Fibroblast of the aortic adventitia (primary cell): ENCODE data around the gene EPX. TPM values are rescaled to one million over a fixed set of nuclear protein-coding genes. Genes with fewer than 3 reads are reported as not detected.

Experiments
- DNase-seq: peaks from one replicate; pipeline ENCODE4 v3.0.0-alpha.2; 2010; ENCODE audit warnings: low read depth
- H3K4me3 ChIP-seq: 2 replicates; pipeline ENCODE4 v1.5.1; 2011; ENCODE audit warnings: low read depth, mild to moderate bottlenecking, control low read depth, low read length, moderate library complexity
- total RNA-seq: library from RNA; depleted of rRNA; stranded (reverse); fragments of >200 nt; gene quantifications from 2 replicates; pipeline ENCODE4 v1.2.3, GENCODE V29; 2012; ENCODE audit warnings: low replicate concordance
- TF ChIP-seq, protein P1 (sequence below): IDR thresholded peaks from 2 replicates; pipeline ENCODE4 v1.5.1; 2011; ENCODE audit warnings: mild to moderate bottlenecking, low read length, control low read depth, inconsistent platforms; ENCODE audit not compliant: insufficient read depth

EPX gene
- total RNA-seq, 1 donor: not detected

DNA sequence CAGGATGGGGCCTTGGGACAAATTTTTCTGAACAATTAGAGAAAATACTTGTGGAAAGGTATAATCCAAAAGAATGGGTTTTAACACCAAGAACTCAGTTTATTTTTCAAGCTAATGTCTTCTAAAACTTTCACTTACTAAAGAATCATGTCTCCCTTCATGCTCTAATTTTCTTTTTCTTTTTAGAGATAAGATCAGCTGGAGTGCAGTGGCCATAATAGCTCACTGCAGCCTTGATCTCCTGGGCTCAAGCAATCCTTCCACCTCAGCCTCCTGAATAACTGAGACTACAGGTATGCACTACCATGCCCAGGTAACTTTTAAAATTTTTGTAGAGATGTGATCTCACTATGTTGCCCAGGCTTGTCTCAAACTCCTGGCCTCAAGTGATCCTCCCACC is 38.9 kb upstream of the EPX start:
- no peak for DNase-seq
- no peak overlapping the region for H3K4me3 ChIP-seq
- TF ChIP-seq, protein P1, sequence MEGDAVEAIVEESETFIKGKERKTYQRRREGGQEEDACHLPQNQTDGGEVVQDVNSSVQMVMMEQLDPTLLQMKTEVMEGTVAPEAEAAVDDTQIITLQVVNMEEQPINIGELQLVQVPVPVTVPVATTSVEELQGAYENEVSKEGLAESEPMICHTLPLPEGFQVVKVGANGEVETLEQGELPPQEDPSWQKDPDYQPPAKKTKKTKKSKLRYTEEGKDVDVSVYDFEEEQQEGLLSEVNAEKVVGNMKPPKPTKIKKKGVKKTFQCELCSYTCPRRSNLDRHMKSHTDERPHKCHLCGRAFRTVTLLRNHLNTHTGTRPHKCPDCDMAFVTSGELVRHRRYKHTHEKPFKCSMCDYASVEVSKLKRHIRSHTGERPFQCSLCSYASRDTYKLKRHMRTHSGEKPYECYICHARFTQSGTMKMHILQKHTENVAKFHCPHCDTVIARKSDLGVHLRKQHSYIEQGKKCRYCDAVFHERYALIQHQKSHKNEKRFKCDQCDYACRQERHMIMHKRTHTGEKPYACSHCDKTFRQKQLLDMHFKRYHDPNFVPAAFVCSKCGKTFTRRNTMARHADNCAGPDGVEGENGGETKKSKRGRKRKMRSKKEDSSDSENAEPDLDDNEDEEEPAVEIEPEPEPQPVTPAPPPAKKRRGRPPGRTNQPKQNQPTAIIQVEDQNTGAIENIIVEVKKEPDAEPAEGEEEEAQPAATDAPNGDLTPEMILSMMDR: no peak

DNA sequence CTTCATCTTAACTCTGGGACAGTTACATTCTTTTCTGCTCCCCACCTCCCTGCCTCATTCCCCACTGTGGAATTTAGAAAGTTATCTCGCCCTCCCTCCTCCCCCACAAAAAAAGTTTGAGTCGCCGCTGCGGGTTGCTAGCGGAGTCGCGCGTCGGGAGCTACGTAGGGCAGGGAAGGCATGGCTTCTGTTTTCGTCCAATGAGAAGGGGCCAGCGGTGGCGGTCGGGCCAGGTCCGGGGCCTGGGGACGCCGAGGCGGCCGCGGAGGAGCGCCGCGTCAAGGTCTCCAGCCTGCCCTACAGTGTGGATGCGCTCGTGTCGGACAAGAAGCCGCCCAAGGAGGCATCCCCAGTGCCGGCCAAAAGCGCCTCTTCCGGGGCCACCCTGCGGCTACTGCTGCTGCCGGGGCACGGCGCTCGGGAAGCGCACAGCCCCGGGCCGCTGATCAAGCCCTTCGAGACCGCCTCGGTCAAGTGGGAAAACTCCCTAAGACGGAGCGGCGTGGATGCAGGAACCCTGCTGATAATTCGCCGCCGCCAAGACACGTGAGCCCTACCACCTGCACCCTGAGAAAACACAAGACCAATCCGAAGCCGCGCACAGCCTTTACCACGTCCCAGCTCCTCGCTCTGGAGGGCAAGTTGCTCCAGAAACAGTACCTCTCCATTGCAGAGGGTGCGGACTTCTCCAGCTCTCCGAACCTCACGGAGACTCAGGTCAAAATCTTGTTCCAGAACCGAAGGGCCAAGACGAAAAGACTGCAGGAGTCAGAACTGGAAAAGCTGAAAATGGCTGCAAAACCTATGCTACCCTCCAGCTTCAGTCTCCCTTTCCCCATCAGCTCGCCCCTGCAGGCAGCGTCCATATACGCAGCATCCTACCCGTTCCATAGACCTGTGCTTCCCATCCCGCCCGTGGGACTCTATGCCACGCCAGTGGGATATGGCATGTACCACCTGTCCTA is 35.4 kb upstream of the EPX start:
- DNase-seq: no peak
- H3K4me3 ChIP-seq: peak overlapping the region; percentile 9
- TF ChIP-seq, protein P1: no peak

DNA sequence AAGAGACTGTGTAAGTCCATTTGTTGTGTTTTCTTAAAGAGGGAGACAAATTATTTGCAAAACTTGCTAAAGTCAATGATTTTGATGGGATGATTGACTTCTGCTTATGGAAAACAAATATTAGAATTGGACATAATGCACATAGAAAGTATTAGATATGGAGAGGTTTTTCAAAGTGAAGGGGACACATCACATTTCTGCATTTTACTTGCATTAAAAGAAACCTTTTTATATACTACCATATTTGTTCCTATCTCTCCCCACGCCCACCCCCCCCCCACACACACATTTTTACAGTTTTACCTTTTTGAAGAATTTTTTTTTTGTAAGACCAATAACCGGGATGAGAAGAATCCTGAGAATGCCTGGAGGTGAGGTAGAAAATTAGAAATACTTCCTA is 34.3 kb upstream of the EPX start:
- TF ChIP-seq, protein P1: no peak
- H3K4me3 ChIP-seq: no peak overlapping the region
- no peak for DNase-seq

DNA sequence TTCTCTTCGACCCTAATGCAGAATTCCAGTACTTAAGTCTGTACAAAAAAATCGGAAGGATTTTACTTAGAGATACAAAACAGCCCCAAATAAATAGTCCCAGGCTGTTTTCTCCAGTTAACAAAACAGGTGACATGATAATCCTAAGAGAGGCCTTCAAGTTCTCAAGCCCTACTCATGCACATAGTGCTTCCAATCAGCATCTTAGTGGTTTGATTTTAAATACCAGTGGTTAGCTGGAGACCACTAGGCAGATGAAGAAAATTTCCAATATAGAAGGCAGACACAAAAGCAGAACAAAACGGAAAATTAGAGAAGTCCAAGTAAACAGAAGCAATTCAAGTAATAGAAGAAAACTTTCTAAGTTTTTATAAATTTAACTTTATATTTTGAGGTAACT is 31.0 kb upstream of the EPX start:
- TF ChIP-seq, protein P1: no peak
- H3K4me3 ChIP-seq: no peak overlapping the region
- no peak for DNase-seq

DNA sequence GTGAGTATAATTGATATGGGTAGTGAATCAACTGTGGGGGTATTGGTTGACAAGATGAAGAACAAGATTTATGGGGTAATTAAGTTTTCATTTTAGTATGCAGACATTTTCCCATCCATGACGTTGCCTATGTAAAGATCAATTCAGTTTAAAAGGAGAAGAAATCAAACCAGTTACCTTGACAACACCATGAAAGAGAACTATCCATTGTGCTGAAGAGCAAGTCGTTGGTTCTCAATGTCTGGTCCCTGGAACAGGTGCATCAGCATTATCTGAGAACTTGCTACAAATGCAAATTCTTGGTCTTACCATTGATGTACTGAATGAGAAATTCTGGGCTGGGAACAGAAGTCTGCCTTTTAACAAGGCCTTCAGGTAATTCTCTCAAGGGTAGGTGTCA is 26.5 kb upstream of the EPX start:
- no peak for DNase-seq
- TF ChIP-seq, protein P1: no peak
- H3K4me3 ChIP-seq: no peak overlapping the region

DNA sequence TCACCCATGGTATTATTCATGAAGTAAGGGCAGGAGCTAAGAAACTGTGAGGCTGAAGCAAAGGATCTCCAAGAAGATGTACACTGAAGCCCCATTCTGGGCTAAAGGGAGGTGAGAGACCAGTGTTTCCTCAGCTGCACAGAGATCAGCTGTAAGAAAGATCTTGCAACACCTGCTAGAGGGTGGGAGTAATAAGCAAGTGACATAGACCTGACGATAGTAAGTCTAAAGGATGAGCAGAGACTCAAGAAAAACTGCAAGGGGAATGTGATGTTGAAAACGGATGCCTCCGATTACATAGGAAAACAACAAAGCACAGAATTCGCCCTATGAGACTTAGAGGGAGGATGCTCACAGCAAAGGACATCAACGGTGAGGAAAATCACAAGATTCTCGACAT is 25.8 kb upstream of the EPX start, which contains the start of gene OR4D2:
Gene OR4D2, plus strand, starts transcription at position 301 of the 400 bp plus-strand sequence. CDS start 2,674 bp downstream, outside the sequence.
- DNase-seq: no peak
- TF ChIP-seq, protein P1: no peak
- no peak within 1 kb of the TSS for H3K4me3 ChIP-seq

DNA sequence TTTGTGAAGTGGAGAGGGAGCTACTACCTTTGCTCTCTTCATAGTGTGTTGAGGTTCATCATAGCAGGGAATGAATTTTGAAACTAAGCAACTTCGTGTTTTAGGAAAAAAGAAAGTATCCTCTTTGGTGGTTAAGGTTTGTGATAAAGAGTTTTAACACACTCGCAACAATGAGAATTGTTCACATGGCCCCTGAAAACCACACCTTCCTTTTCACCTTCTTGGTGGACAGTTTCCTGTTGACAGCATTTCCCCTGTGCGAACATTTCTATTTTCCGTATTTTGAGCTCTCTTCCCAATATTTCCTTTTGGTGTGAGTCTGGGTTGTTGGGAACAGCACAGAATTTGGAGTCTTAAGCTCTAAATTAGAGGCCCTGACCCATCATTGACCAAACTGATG is 21.9 kb upstream of the EPX start:
- no peak for DNase-seq
- no peak overlapping the region for H3K4me3 ChIP-seq
- TF ChIP-seq, protein P1: no peak
